ENCODE data around the gene PDE4A. TPM values are rescaled to one million over a fixed set of nuclear protein-coding genes. Genes with fewer than 3 reads are reported as not detected.

The PDE4A gene
- total RNA-seq, 1 experiment from 2014 or later: 0.42 TPM

DNA sequence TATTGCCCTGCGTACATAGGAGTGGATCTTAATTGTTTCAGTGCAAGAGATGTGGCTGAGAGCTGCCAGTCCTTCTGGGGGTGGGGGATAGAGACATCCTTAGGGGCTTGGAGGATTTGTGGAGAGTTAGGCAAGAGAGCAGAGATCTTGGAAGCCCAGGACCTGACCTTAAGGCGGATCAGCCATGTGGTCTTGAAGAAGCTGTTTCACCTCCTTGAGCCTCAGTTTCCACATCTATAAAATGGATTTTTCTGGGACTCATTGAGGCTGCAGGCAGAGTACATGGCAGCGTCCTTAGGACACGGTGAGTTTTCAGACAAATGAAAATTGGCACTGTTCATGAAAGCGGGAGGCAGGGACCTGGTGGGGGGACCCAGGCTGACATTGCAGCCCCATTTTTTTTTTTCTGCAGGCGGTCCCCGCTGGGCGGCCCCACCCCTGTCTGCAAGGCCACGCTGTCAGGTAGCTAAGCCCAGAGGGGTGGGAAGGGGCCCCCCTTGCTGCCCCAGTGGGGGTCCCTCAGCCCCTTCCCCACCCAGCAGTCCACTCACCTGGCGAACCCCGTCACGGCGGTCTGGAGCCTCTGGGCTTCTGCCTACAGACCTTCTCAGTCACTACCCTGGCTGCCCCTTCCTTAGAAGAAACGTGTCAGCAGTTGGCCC is 30.0 kb downstream of the PDE4A start:
- H3K27ac Mint-ChIP-seq (ENCODE audit: low read depth, unreplicated experiment): no peak overlapping the region
- BruUV-seq (replicated peaks): no TSS peak
- intact Hi-C loops (cut with micrococcal nuclease): no loop called here
- TF ChIP-seq, protein P1, sequence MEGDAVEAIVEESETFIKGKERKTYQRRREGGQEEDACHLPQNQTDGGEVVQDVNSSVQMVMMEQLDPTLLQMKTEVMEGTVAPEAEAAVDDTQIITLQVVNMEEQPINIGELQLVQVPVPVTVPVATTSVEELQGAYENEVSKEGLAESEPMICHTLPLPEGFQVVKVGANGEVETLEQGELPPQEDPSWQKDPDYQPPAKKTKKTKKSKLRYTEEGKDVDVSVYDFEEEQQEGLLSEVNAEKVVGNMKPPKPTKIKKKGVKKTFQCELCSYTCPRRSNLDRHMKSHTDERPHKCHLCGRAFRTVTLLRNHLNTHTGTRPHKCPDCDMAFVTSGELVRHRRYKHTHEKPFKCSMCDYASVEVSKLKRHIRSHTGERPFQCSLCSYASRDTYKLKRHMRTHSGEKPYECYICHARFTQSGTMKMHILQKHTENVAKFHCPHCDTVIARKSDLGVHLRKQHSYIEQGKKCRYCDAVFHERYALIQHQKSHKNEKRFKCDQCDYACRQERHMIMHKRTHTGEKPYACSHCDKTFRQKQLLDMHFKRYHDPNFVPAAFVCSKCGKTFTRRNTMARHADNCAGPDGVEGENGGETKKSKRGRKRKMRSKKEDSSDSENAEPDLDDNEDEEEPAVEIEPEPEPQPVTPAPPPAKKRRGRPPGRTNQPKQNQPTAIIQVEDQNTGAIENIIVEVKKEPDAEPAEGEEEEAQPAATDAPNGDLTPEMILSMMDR (IDR thresholded peaks at IDR 0.05; ENCODE audit: unreplicated experiment): no peak
- POLR2A ChIA-PET: no interaction called here
- no peak overlapping the region for H3K4me3 Mint-ChIP-seq (ENCODE audit: unreplicated experiment)
- no peaks in the 10 kb centered on the region for H3K36me3 Mint-ChIP-seq (ENCODE audit: insufficient read depth, unreplicated experiment)
- no peaks in the 10 kb centered on the region for H3K4me1 Mint-ChIP-seq (ENCODE audit: insufficient read depth, unreplicated experiment)
- peaks cover 8% of the 10 kb centered on the region for H3K27me3 Mint-ChIP-seq (ENCODE audit: insufficient read depth, unreplicated experiment)
- no peak for DNase-seq (ENCODE audit: unreplicated experiment)
- no peaks in the 10 kb centered on the region for H3K9me3 Mint-ChIP-seq (ENCODE audit: unreplicated experiment)
- CTCF ChIA-PET: interaction anchor here (0.6 to 1.0 kb wide), 5 partner anchors 16 to 864 kb away, joined by 3 to 4 read pairs (median 3); no protein-coding TSS in a partner anchor

DNA sequence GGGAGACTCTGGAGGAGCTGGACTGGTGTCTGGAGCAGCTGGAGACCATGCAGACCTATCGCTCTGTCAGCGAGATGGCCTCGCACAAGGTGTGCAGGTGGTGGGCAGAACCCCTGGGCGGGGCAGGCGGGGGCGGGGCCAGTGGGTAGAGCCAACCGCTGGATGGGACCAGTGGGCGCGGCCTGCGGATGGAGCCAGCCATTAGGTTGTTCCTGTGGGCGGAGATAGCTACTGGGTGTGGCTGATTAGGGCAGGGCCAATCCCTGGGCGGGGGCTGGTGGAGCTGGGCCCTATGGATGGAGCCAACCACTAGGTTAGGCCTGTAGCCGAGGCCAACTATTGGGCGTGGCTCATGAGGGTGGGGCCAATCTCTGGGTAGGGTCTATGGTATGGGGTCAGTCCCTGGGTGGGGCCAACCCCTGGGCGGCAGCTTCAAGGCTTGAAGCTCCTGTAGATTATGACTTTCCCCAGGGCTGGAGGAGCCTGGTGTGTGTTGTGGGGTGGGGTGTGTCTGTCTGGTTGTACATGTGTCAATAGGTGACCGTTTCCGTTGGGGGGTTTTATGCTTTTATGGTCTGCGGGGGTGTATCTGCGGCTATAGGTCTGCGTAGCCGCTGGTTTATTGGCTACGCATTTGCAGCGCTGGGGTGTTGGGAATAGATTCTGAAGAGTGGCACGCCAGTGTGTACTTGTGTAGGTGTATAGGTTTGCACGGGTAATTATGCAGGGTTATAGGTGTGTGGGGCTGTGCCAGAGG is 30.7 kb downstream of the PDE4A start:
- no peaks in the 10 kb centered on the region for H3K36me3 Mint-ChIP-seq (ENCODE audit: insufficient read depth, unreplicated experiment)
- no peaks in the 10 kb centered on the region for H3K4me1 Mint-ChIP-seq (ENCODE audit: insufficient read depth, unreplicated experiment)
- BruUV-seq (replicated peaks): no TSS peak
- CTCF ChIA-PET: interaction anchor here (0.6 to 1.0 kb wide), 4 partner anchors 16 to 432 kb away, joined by 3 read pairs; no protein-coding TSS in a partner anchor
- POLR2A ChIA-PET: no interaction called here
- TF ChIP-seq, protein P1 (IDR thresholded peaks at IDR 0.05; ENCODE audit: unreplicated experiment): no peak
- intact Hi-C loops (cut with micrococcal nuclease): no loop called here
- DNase-seq (ENCODE audit: unreplicated experiment): peak; percentile 15
- H3K27me3 Mint-ChIP-seq (ENCODE audit: insufficient read depth, unreplicated experiment): peaks cover 8% of the 10 kb centered on the region
- no peak overlapping the region for H3K4me3 Mint-ChIP-seq (ENCODE audit: unreplicated experiment)
- no peak overlapping the region for H3K27ac Mint-ChIP-seq (ENCODE audit: low read depth, unreplicated experiment)
- H3K9me3 Mint-ChIP-seq (ENCODE audit: unreplicated experiment): no peaks in the 10 kb centered on the region

DNA sequence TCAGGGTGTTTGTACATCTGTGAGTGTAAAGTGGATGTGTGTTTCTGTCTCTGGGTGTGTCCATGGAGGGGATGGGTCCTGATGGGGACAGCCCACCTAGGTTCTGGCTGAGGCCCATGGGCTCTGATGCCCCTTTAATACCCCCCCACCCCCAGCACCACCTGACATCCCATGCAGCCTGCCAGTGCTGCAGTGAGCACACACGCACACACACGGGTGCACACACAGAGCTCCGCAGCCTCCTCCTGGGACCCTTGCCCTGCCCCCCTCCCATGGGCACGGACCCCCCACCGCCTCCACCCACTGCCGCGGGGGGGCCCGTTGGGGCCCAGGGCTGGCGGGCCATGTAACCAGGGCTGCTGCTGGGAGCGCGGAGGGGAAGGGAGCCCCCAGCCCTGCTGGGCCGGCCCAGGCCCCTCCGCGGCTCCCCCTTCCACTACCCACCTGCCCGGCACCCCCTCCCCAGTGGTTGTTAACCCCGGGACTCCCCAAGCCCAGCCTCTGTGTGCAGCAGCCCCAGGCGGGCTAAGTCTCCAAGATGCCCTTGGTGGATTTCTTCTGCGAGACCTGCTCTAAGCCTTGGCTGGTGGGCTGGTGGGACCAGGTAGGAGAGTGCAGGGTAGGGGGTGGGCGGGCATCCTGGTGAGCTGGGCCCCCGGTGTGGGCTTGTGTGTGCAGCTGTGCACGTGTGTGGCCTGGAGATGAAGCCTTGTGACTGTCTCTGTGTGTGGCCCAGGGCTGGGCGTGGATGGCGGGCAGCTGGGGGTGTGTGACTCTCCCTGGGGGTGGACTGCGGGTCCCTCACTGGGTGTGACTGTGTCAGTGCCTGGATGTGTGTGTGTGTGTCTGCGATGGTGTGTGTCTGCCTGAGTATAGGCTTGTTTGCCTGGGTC is 32.6 kb downstream of the PDE4A start:
- no TSS peak for BruUV-seq (replicated peaks)
- CTCF ChIA-PET: no interaction called here
- no peak overlapping the region for H3K4me3 Mint-ChIP-seq (ENCODE audit: unreplicated experiment)
- intact Hi-C loops (cut with micrococcal nuclease): no loop called here
- TF ChIP-seq, protein P1 (IDR thresholded peaks at IDR 0.05; ENCODE audit: unreplicated experiment): no peak
- no peaks in the 10 kb centered on the region for H3K36me3 Mint-ChIP-seq (ENCODE audit: insufficient read depth, unreplicated experiment)
- no peak for DNase-seq (ENCODE audit: unreplicated experiment)
- peaks cover 3% of the 10 kb centered on the region for H3K27me3 Mint-ChIP-seq (ENCODE audit: insufficient read depth, unreplicated experiment)
- POLR2A ChIA-PET: no interaction called here
- no peak overlapping the region for H3K27ac Mint-ChIP-seq (ENCODE audit: low read depth, unreplicated experiment)
- no peaks in the 10 kb centered on the region for H3K4me1 Mint-ChIP-seq (ENCODE audit: insufficient read depth, unreplicated experiment)
- H3K9me3 Mint-ChIP-seq (ENCODE audit: unreplicated experiment): no peaks in the 10 kb centered on the region

DNA sequence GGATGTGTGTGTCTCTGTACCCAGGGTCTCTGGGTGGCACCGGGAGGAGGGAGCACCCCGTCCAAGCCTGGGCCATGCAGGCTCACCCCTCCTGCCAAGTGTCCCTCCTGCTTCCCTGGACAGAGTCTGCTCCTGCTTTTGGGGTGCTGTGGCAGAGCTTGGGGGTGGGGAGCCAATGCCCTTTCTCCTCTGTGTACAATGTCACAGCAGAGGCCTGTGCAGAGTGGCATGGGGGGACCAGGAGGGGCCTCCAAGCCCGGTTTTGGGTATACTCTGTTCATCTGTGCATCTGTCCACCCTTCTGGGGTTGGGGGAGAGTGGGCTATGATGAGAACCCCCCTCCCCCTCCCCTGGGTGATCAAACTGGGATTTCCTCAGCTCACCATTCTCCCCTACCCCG is 33.5 kb downstream of the PDE4A start:
- Mint-ChIP-seq H3K4me1 (ENCODE audit: insufficient read depth, unreplicated experiment) (no peaks in the 10 kb centered on the region), H3K36me3 (ENCODE audit: insufficient read depth, unreplicated experiment) (no peaks in the 10 kb centered on the region), H3K4me3 (ENCODE audit: unreplicated experiment) (no peak overlapping the region), H3K9me3 (ENCODE audit: unreplicated experiment) (no peaks in the 10 kb centered on the region), H3K27me3 (ENCODE audit: insufficient read depth, unreplicated experiment) (no peaks in the 10 kb centered on the region), H3K27ac (ENCODE audit: low read depth, unreplicated experiment) (no peak overlapping the region)
- intact Hi-C loops (cut with micrococcal nuclease): no loop called here
- BruUV-seq (replicated peaks): no TSS peak
- TF ChIP-seq, protein P1 (IDR thresholded peaks at IDR 0.05; ENCODE audit: unreplicated experiment): no peak
- POLR2A ChIA-PET: no interaction called here
- no peak for DNase-seq (ENCODE audit: unreplicated experiment)
- CTCF ChIA-PET: interaction anchor here (0.6 to 1.1 kb wide), 2 partner anchors 128 to 1143 kb away, joined by 3 to 4 read pairs; no protein-coding TSS in a partner anchor
